HepG2 (cell line): Measurements from ENCODE around the gene CIAPIN1. TPM values are rescaled to one million over a fixed set of nuclear protein-coding genes. Genes with fewer than 3 reads are reported as not detected.

Experiments used
- HNF1B ChIP-seq: sonication (generic); formaldehyde crosslinking; IDR thresholded peaks from 2 replicates; pipeline ENCODE4 v1.5.1; 2020; ENCODE audit warnings: mild to moderate bottlenecking, moderate library complexity, missing genetic modification reagents
- ISL2 ChIP-seq: sonication (generic); formaldehyde crosslinking; IDR thresholded peaks from 2 replicates; pipeline ENCODE4 v1.5.0; 2020; ENCODE audit warnings: missing genetic modification reagents
- MED1 ChIP-seq: sonication (generic); formaldehyde crosslinking; IDR thresholded peaks from 2 replicates; pipeline ENCODE4 v1.4.0; 2020; ENCODE audit warnings: missing genetic modification reagents
- MIER3 ChIP-seq: IDR thresholded peaks from 2 replicates; pipeline ENCODE4 v1.6.1; 2016; ENCODE audit warnings: missing compliant biosample characterization, borderline replicate concordance
- NFYC ChIP-seq: IDR thresholded peaks from 2 replicates; pipeline ENCODE4 v1.6.1; 2016; ENCODE audit warnings: missing genetic modification reagents, missing compliant biosample characterization
- NR0B2 ChIP-seq: sonication (generic); formaldehyde crosslinking; IDR thresholded peaks from 2 replicates; pipeline ENCODE4 v1.4.0; 2020; ENCODE audit warnings: mild to moderate bottlenecking, missing genetic modification reagents
- NR2F6 ChIP-seq, 2 experiments: IDR thresholded peaks; 2 replicates each; pipeline ENCODE4 v1.6.1; 2016; ENCODE audit warnings: antibody characterized with exemption in 1 of 2, mild to moderate bottlenecking in 1 of 2
- PHF8 ChIP-seq: sonication (generic); formaldehyde crosslinking; IDR thresholded peaks from 2 replicates; pipeline ENCODE4 v1.5.0; 2020; ENCODE audit warnings: missing genetic modification reagents
- REST ChIP-seq, 2 experiments: IDR thresholded peaks; 2 replicates each; pipeline ENCODE4 v1.6.1; 2011 to 2012; ENCODE audit warnings: low read length in 2 of 2, borderline replicate concordance in 1 of 2, low read depth in 1 of 2, mild to moderate bottlenecking in 1 of 2, moderate library complexity in 1 of 2
- SNAI1 ChIP-seq: sonication (generic); formaldehyde crosslinking; IDR thresholded peaks from 2 replicates; pipeline ENCODE4 v1.5.0; 2020; ENCODE audit warnings: mild to moderate bottlenecking, missing genetic modification reagents, borderline replicate concordance
- SP1 ChIP-seq, 2 experiments: fragments of 450-650 bp in 1 of 2; sonication (generic) in 1 of 2; formaldehyde crosslinking in 1 of 2; IDR thresholded peaks; 2 replicates each; pipeline versions ENCODE4 v1.4.0 to v1.6.1; 2016 to 2020; ENCODE audit warnings: missing genetic modification reagents in 1 of 2
- SP2 ChIP-seq: sonication (generic); formaldehyde crosslinking; IDR thresholded peaks from 2 replicates; pipeline ENCODE4 v1.5.1; 2020; ENCODE audit warnings: mild to moderate bottlenecking, missing genetic modification reagents
- TARDBP ChIP-seq: sonication (generic); formaldehyde crosslinking; IDR thresholded peaks from 2 replicates; pipeline ENCODE4 v1.8.0; 2022; ENCODE audit warnings: mild to moderate bottlenecking, missing genetic modification reagents
- ZBTB4 ChIP-seq: sonication (generic); formaldehyde crosslinking; IDR thresholded peaks from 2 replicates; pipeline ENCODE4 v1.4.0; 2020; ENCODE audit warnings: missing genetic modification reagents, mild to moderate bottlenecking, borderline replicate concordance
- ZNF33B ChIP-seq: sonication (generic); formaldehyde crosslinking; IDR thresholded peaks from 2 replicates; pipeline ENCODE4 v1.5.1; 2020; ENCODE audit warnings: mild to moderate bottlenecking, missing genetic modification reagents
- ZNF569 ChIP-seq: sonication (generic); formaldehyde crosslinking; IDR thresholded peaks from 2 replicates; pipeline ENCODE4 v1.5.0; 2020; ENCODE audit warnings: mild to moderate bottlenecking, missing genetic modification reagents, moderate library complexity, borderline replicate concordance
- ZNF597 ChIP-seq: sonication (generic); formaldehyde crosslinking; IDR thresholded peaks from 2 replicates; pipeline ENCODE4 v1.5.0; 2020; ENCODE audit warnings: missing genetic modification reagents
- ZNF788 ChIP-seq: sonication (generic); formaldehyde crosslinking; IDR thresholded peaks from 2 replicates; pipeline ENCODE4 v1.5.0; 2020; ENCODE audit warnings: mild to moderate bottlenecking, missing genetic modification reagents, borderline replicate concordance
- polyA plus RNA-seq, 8 experiments: library from polyadenylated mRNA; depleted of rRNA in 3 of 8; stranded (reverse) in 7 of 8; unstranded in 1 of 8; fragments of >200 nt; fragmentation: Illumina TruSeq in 4 of 8; extraction: Trizol in 4 of 8; gene quantifications; 2 replicates each; pipeline versions ENCODE4 v1.2.1 to v1.2.3, GENCODE V29; 2011 to 2016; ENCODE audit warnings: low read depth in 4 of 8, missing spikeins in 1 of 8, mixed read lengths in 1 of 8; ENCODE audit not compliant: insufficient read depth in 1 of 8
- total RNA-seq, 5 experiments: library from RNA; depleted of rRNA; stranded (reverse); fragments of >200 nt; fragmentation: Illumina TruSeq; extraction: Trizol; gene quantifications; 2 replicates each; pipeline ENCODE4 v1.2.3, GENCODE V29; 2016; ENCODE audit warnings: low read depth in 1 of 5

The CIAPIN1 gene
- total and polyA plus RNA-seq, 2 of the 13 experiments (the other 11 are each of a cell fraction or from before 2014, with no cell fraction given), result 69.3 to 89.7 TPM

GRCh38 chr16:57479976-57480753, 33.0 kb upstream of the CIAPIN1 start (continued):
- TF ChIP-seq REST (IDR thresholded peaks at IDR 0.05; ENCODE audit: borderline replicate concordance in 1 of 2, low read depth in 1 of 2, low read length in 2 of 2) (peak in 1 of 2 experiments; percentile 18; a peak in 1 of 4 replicates), NR0B2 (CRISPR knock-in tag) (0 out of 2 replicates have a peak, but pooled peaks have one; percentile 43), TARDBP (CRISPR knock-in tag) (peak; percentile 85), NFYC (CRISPR knock-in tag) (no peak), ZNF597 (no peak), ZNF569 (CRISPR knock-in tag) (no peak), ISL2 (CRISPR knock-in tag) (peak; percentile 16), PHF8 (CRISPR knock-in tag) (peak; percentile 66), SP2 (CRISPR knock-in tag) (no peak), MED1 (peak; percentile 73; the same call in 1 of the 2 replicates), NR2F6 (IDR thresholded peaks at IDR 0.05) (peak; percentile 65), NR2F6 (CRISPR knock-in tag; IDR thresholded peaks at IDR 0.05) (peak; percentile 73), ZNF33B (CRISPR knock-in tag) (0 out of 2 replicates have a peak, but pooled peaks have one; percentile 18), SP1 (IDR thresholded peaks at IDR 0.05) (no peak), SP1 (CRISPR knock-in tag; IDR thresholded peaks at IDR 0.05) (peak; percentile 69), ZBTB4 (CRISPR knock-in tag) (peak; percentile 76; the same call in 1 of the 2 replicates), HNF1B (CRISPR knock-in tag) (peak; percentile 78; the same call in 1 of the 2 replicates), ZNF788 (CRISPR knock-in tag) (peak; percentile 71; the same call in 1 of the 2 replicates), SNAI1 (CRISPR knock-in tag) (peak; percentile 94; the same call in 1 of the 2 replicates), MIER3 (CRISPR knock-in tag) (peak; percentile 75)
